ENCODE measurements around the gene EVPLL. TPM values are rescaled to one million over a fixed set of nuclear protein-coding genes. Genes with fewer than 3 reads are reported as not detected.
"Not testable (repeated sequence)": the region's sequence is repeated elsewhere in the genome, so short reads cannot be mapped to it uniquely, and the experiment has no call there.

The EVPLL gene
- total RNA-seq, 1 donor from 2014 or later, result not detected

GRCh38 chr17:18410736-18411135, 33.2 kb downstream of the EVPLL start:
- not testable (repeated sequence) for DNase-seq; H3K4me1 Mint-ChIP-seq (ENCODE audit: low read depth, unreplicated experiment)

GRCh38 chr17:18411377-18411864, 33.8 kb downstream of the EVPLL start:
- H3K36me3 Mint-ChIP-seq (ENCODE audit: unreplicated experiment); H3K9me3 Mint-ChIP-seq (ENCODE audit: unreplicated experiment); H3K27me3 Mint-ChIP-seq (ENCODE audit: unreplicated experiment); DNase-seq; H3K4me1 Mint-ChIP-seq (ENCODE audit: low read depth, unreplicated experiment): not testable (repeated sequence)
- Mint-ChIP-seq H3K4me3 (ENCODE audit: unreplicated experiment) (peak overlapping the region; percentile 97), H3K27ac (ENCODE audit: unreplicated experiment) (peak overlapping the region; percentile 99)

More at GRCh38 chr17:18410736-18411135, 33.2 kb downstream of the EVPLL start:
- Mint-ChIP-seq H3K4me3 (ENCODE audit: unreplicated experiment) (peak overlapping the region; percentile 97), H3K27ac (ENCODE audit: unreplicated experiment) (peak overlapping the region; percentile 93)
- not testable (repeated sequence) for H3K36me3 Mint-ChIP-seq (ENCODE audit: unreplicated experiment); H3K9me3 Mint-ChIP-seq (ENCODE audit: unreplicated experiment); H3K27me3 Mint-ChIP-seq (ENCODE audit: unreplicated experiment)

- not testable (repeated sequence) for H3K9me3 Mint-ChIP-seq (ENCODE audit: unreplicated experiment); H3K27ac Mint-ChIP-seq (ENCODE audit: unreplicated experiment); H3K4me1 Mint-ChIP-seq (ENCODE audit: low read depth, unreplicated experiment); H3K36me3 Mint-ChIP-seq (ENCODE audit: unreplicated experiment); H3K27me3 Mint-ChIP-seq (ENCODE audit: unreplicated experiment); H3K4me3 Mint-ChIP-seq (ENCODE audit: unreplicated experiment); DNase-seq
These were observed 34.5 kb downstream of the EVPLL start for GRCh38 chr17:18412001-18412538.

GRCh38 chr17:18421521-18421920, 43.9 kb downstream of the EVPLL start:
- H3K36me3 Mint-ChIP-seq (ENCODE audit: unreplicated experiment); H3K4me1 Mint-ChIP-seq (ENCODE audit: low read depth, unreplicated experiment): not testable (repeated sequence)

GRCh38 chr17:18422464-18422863, 44.9 kb downstream of the EVPLL start:
- H3K27me3 Mint-ChIP-seq (ENCODE audit: unreplicated experiment); H3K9me3 Mint-ChIP-seq (ENCODE audit: unreplicated experiment); H3K4me1 Mint-ChIP-seq (ENCODE audit: low read depth, unreplicated experiment); H3K4me3 Mint-ChIP-seq (ENCODE audit: unreplicated experiment); H3K36me3 Mint-ChIP-seq (ENCODE audit: unreplicated experiment); DNase-seq; H3K27ac Mint-ChIP-seq (ENCODE audit: unreplicated experiment): not testable (repeated sequence)

More at GRCh38 chr17:18421521-18421920, 43.9 kb downstream of the EVPLL start:
- not testable (repeated sequence) for H3K27ac Mint-ChIP-seq (ENCODE audit: unreplicated experiment); H3K4me3 Mint-ChIP-seq (ENCODE audit: unreplicated experiment); DNase-seq; H3K27me3 Mint-ChIP-seq (ENCODE audit: unreplicated experiment); H3K9me3 Mint-ChIP-seq (ENCODE audit: unreplicated experiment)

- not testable (repeated sequence) for H3K36me3 Mint-ChIP-seq (ENCODE audit: unreplicated experiment); H3K9me3 Mint-ChIP-seq (ENCODE audit: unreplicated experiment); H3K27me3 Mint-ChIP-seq (ENCODE audit: unreplicated experiment); H3K27ac Mint-ChIP-seq (ENCODE audit: unreplicated experiment); H3K4me1 Mint-ChIP-seq (ENCODE audit: low read depth, unreplicated experiment); DNase-seq; H3K4me3 Mint-ChIP-seq (ENCODE audit: unreplicated experiment)
These were observed 45.4 kb downstream of the EVPLL start for GRCh38 chr17:18423015-18423414.

- H3K27ac Mint-ChIP-seq (ENCODE audit: unreplicated experiment); H3K9me3 Mint-ChIP-seq (ENCODE audit: unreplicated experiment); H3K4me3 Mint-ChIP-seq (ENCODE audit: unreplicated experiment); H3K4me1 Mint-ChIP-seq (ENCODE audit: low read depth, unreplicated experiment); H3K36me3 Mint-ChIP-seq (ENCODE audit: unreplicated experiment); H3K27me3 Mint-ChIP-seq (ENCODE audit: unreplicated experiment); DNase-seq: not testable (repeated sequence)
These were observed 48.0 kb downstream of the EVPLL start for GRCh38 chr17:18425593-18425992.

GRCh38 chr17:18426639-18427038, 49.1 kb downstream of the EVPLL start:
- H3K4me1 Mint-ChIP-seq (ENCODE audit: low read depth, unreplicated experiment); H3K27me3 Mint-ChIP-seq (ENCODE audit: unreplicated experiment); H3K27ac Mint-ChIP-seq (ENCODE audit: unreplicated experiment); H3K4me3 Mint-ChIP-seq (ENCODE audit: unreplicated experiment); H3K9me3 Mint-ChIP-seq (ENCODE audit: unreplicated experiment); H3K36me3 Mint-ChIP-seq (ENCODE audit: unreplicated experiment); DNase-seq: not testable (repeated sequence)

- H3K36me3 Mint-ChIP-seq (ENCODE audit: unreplicated experiment); H3K27me3 Mint-ChIP-seq (ENCODE audit: unreplicated experiment); DNase-seq; H3K9me3 Mint-ChIP-seq (ENCODE audit: unreplicated experiment); H3K27ac Mint-ChIP-seq (ENCODE audit: unreplicated experiment); H3K4me1 Mint-ChIP-seq (ENCODE audit: low read depth, unreplicated experiment); H3K4me3 Mint-ChIP-seq (ENCODE audit: unreplicated experiment): not testable (repeated sequence)
These were observed 54.6 kb downstream of the EVPLL start for GRCh38 chr17:18432206-18432605.

Small RNA genes lying within 50 kb of the gene (microRNA-seq; reads per million reads assigned to microRNA genes)
- gene MIR6778 (ENCODE audit: unreplicated experiment), result 0.41 reads per million

Other genes starting within 250 kb of the EVPLL start
- gene ALKBH5, start 193.9 kb upstream of the EVPLL start, total RNA-seq (ENCODE audit: unreplicated experiment), result 62.7 TPM
- 84.6 TPM for gene LLGL1, start 152.1 kb upstream of the EVPLL start, total RNA-seq (ENCODE audit: unreplicated experiment)
- gene FLII, start 119.0 kb upstream of the EVPLL start, total RNA-seq (ENCODE audit: unreplicated experiment), result 203 TPM
- gene MIEF2, start 117.1 kb upstream of the EVPLL start, total RNA-seq (ENCODE audit: unreplicated experiment), result 7.4 TPM
- gene TOP3A, start 62.8 kb upstream of the EVPLL start, total RNA-seq (ENCODE audit: unreplicated experiment), result 58.6 TPM
- gene SMCR8, start 62.5 kb upstream of the EVPLL start, total RNA-seq (ENCODE audit: unreplicated experiment), result 14.0 TPM
- gene SHMT1, start 14.2 kb upstream of the EVPLL start, total RNA-seq (ENCODE audit: unreplicated experiment), result 7.9 TPM
- not detected for gene LGALS9C, start 99.0 kb downstream of the EVPLL start, total RNA-seq (ENCODE audit: unreplicated experiment)